Upper lobe of right lung (tissue), 1 donor: ENCODE measurements around the gene TCFL5. TPM values are rescaled to one million over a fixed set of nuclear protein-coding genes. Genes with fewer than 3 reads are reported as not detected.

ENCODE experiments used
- ATAC-seq: fragments of 200-7000 bp; cut with Tn5 transposase; one replicate; pipeline ENCODE4 v1.9.1; 2020; ENCODE audit warnings: mild to moderate bottlenecking, moderate library complexity
- DNase-seq: peaks from one replicate; pipeline ENCODE4 v3.0.0-alpha.2; 2020
- H3K27ac ChIP-seq: fragments of 200-600 bp; one replicate; pipeline ENCODE4 v1.8.0; 2022
- H3K27me3 ChIP-seq: fragments of 200-600 bp; one replicate; pipeline ENCODE4 v1.8.0; 2022; ENCODE audit warnings: mild to moderate bottlenecking
- H3K36me3 ChIP-seq: fragments of 200-600 bp; one replicate; pipeline ENCODE4 v1.8.0; 2022
- H3K4me1 ChIP-seq: fragments of 200-600 bp; one replicate; pipeline ENCODE4 v1.8.0; 2022
- H3K4me3 ChIP-seq: fragments of 200-600 bp; one replicate; pipeline ENCODE4 v1.8.0; 2022; ENCODE audit warnings: mild to moderate bottlenecking
- H3K9me3 ChIP-seq: fragments of 200-600 bp; one replicate; pipeline ENCODE4 v1.8.0; 2022
- CTCF ChIP-seq: fragments of 200-600 bp; IDR thresholded peaks from one replicate; pipeline ENCODE4 v1.8.0; 2022; ENCODE audit warnings: antibody characterized with exemption
- intact Hi-C: fragments of 100-400 bp; cut with DNase I; formaldehyde crosslinking; loops from one replicate; pipeline ENCODE4 v1.11.0; 2022
- total RNA-seq: library from RNA; stranded (reverse); fragmentation: NEBNext Ultra II Directional; extraction: Animal tissue kit (Norgen Biotek cat#: 25700); gene quantifications from one replicate; pipeline ENCODE4 v1.2.1, GENCODE V29; 2021
- donor health status: DM: no; HTN: yes; CAD: no; lungs with severe emphysema.

The TCFL5 gene
- total RNA-seq, 1 donor from 2014 or later = 7.8 TPM

- intact Hi-C loops = no loop called here
- no peak for TF ChIP-seq CTCF
- peaks cover 7% of the 10 kb centered on the region for H3K4me1 ChIP-seq
- H3K27me3 ChIP-seq = no peaks in the 10 kb centered on the region
- no peak overlapping the region for H3K4me3 ChIP-seq
- H3K27ac ChIP-seq = no peak overlapping the region
- ATAC-seq = no peak
- no peaks in the 10 kb centered on the region for H3K36me3 ChIP-seq
- no peak for DNase-seq
- H3K9me3 ChIP-seq = no peaks in the 10 kb centered on the region
Observed at GRCh38 chr20:62831854-62832211, 29.8 kb downstream of the TCFL5 start.

- no peak for DNase-seq
- Histone ChIP-seq H3K9me3 (no peaks in the 10 kb centered on the region), H3K27me3 (no peaks in the 10 kb centered on the region), H3K4me1 (peaks cover 7% of the 10 kb centered on the region), H3K4me3 (no peak overlapping the region), H3K27ac (no peak overlapping the region), H3K36me3 (no peaks in the 10 kb centered on the region)
- TF ChIP-seq CTCF = no peak
- peak; percentile 53 for ATAC-seq
- intact Hi-C loops = no loop called here
Observed at GRCh38 chr20:62831361-62831788, 30.2 kb downstream of the TCFL5 start.

GRCh38 chr20:62830821-62831220 is 30.8 kb downstream of the TCFL5 start:
- H3K36me3 ChIP-seq = no peaks in the 10 kb centered on the region
- ATAC-seq (no peak), DNase-seq (no peak)
- TF ChIP-seq CTCF = no peak
- no peaks in the 10 kb centered on the region for H3K9me3 ChIP-seq
- H3K4me3 ChIP-seq = no peak overlapping the region
- no peak overlapping the region for H3K27ac ChIP-seq
- peaks cover 7% of the 10 kb centered on the region for H3K4me1 ChIP-seq
- intact Hi-C loops = no loop called here
- H3K27me3 ChIP-seq = no peaks in the 10 kb centered on the region

- Histone ChIP-seq H3K27me3 (no peaks in the 10 kb centered on the region), H3K36me3 (no peaks in the 10 kb centered on the region), H3K4me1 (peaks cover 7% of the 10 kb centered on the region), H3K27ac (no peak overlapping the region), H3K9me3 (no peaks in the 10 kb centered on the region), H3K4me3 (no peak overlapping the region)
- intact Hi-C loops = no loop called here
- no peak for DNase-seq
- ATAC-seq = no peak
- TF ChIP-seq CTCF = no peak
Observed at GRCh38 chr20:62830251-62830650, 31.4 kb downstream of the TCFL5 start.

GRCh38 chr20:62829231-62830230 is 32.1 kb downstream of the TCFL5 start:
- no peaks in the 10 kb centered on the region for H3K9me3 ChIP-seq
- DNase-seq = no peak
- no peaks in the 10 kb centered on the region for H3K36me3 ChIP-seq
- intact Hi-C loops = no loop called here
- TF ChIP-seq CTCF = no peak
- no peak for ATAC-seq
- no peak overlapping the region for H3K27ac ChIP-seq
- H3K4me1 ChIP-seq = peaks cover 10% of the 10 kb centered on the region
- H3K4me3 ChIP-seq = no peak overlapping the region
- no peaks in the 10 kb centered on the region for H3K27me3 ChIP-seq
